Measurements from ENCODE around the gene BCLAF1.

The BCLAF1 gene

DNA sequence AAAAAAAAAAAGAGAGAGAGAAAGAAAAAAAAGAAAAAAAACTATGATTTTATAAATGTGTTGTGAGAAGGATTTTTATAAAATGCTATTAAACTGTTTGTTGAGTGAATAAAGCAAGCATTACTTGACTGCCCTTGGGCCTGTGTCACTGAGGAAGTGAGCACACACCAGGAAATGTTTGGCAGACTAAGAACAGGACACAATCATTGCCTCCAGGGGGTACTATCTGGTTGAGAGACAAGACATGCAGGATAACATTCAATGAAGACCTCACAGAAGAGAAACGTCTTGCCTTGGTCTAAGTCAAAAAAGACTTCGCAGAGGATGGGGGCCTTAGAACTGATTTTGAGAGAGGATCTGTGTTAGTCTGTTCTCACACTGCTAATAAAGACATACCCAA is 80.2 kb downstream of the BCLAF1 start:
- no peak for TF ChIP-seq CTCF (IDR thresholded peaks at IDR 0.05)

DNA sequence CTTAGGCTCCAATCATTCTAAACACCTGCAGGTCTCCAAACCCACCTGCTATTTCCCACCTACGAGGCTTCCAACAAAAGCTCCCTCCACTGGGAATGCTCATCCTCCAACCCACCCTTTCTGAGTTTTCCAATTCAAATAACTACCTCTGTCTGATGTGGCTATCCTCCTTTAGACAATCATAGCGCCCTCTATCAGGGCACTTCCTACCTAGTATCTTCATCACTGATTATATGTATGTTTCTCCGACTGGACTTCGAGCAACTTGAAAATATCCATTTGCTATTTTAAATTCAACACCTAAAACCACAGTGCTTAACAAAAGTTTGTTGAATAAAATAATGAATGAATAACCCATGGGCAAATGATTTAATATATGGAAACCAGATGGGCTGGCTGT is 80.9 kb downstream of the BCLAF1 start:
- no peak for TF ChIP-seq CTCF (IDR thresholded peaks at IDR 0.05)

Data from LNCAP (cell line).